ENCODE results near the gene TSC2.
A peak's percentile ranks its signal among the peaks of the same experiment; 100 is the strongest.

TSC2 gene

GRCh38 chr16:2019921-2020831, 27.6 kb upstream of the TSC2 start:
- H3K4me1 Mint-ChIP-seq (ENCODE audit: low read depth): peaks cover 11% of the 10 kb centered on the region
- peaks cover 33% of the 10 kb centered on the region for H3K27me3 Mint-ChIP-seq (ENCODE audit: low read depth)
- no peaks in the 10 kb centered on the region for H3K36me3 Mint-ChIP-seq (ENCODE audit: low read depth)
- H3K9me3 Mint-ChIP-seq: no peaks in the 10 kb centered on the region
- no peak for DNase-seq (ENCODE audit: low spot score)
- peak overlapping the region; percentile 26 for H3K4me3 Mint-ChIP-seq
- H3K27ac Mint-ChIP-seq: no peak overlapping the region

- Mint-ChIP-seq H3K36me3 (ENCODE audit: low read depth) (no peaks in the 10 kb centered on the region), H3K27me3 (ENCODE audit: low read depth) (peaks cover 43% of the 10 kb centered on the region), H3K27ac (no peak overlapping the region), H3K4me3 (peak overlapping the region; percentile 71), H3K9me3 (no peaks in the 10 kb centered on the region), H3K4me1 (ENCODE audit: low read depth) (peaks cover 11% of the 10 kb centered on the region)
- no peak for DNase-seq (ENCODE audit: low spot score)
These were observed 25.1 kb upstream of the TSC2 start for GRCh38 chr16:2022723-2023091.

GRCh38 chr16:2023092-2024031, 24.4 kb upstream of the TSC2 start:
- Mint-ChIP-seq H3K9me3 (no peaks in the 10 kb centered on the region), H3K36me3 (ENCODE audit: low read depth) (no peaks in the 10 kb centered on the region), H3K4me3 (peak overlapping the region; percentile 71), H3K27ac (peak overlapping the region; percentile 69), H3K27me3 (ENCODE audit: low read depth) (peaks cover 47% of the 10 kb centered on the region), H3K4me1 (ENCODE audit: low read depth) (peaks cover 11% of the 10 kb centered on the region)
- DNase-seq (ENCODE audit: low spot score): peak; percentile 91

GRCh38 chr16:2024032-2024420, 23.8 kb upstream of the TSC2 start:
- H3K27ac Mint-ChIP-seq: peak overlapping the region; percentile 59
- H3K4me3 Mint-ChIP-seq: peak overlapping the region; percentile 28
- no peaks in the 10 kb centered on the region for H3K9me3 Mint-ChIP-seq
- no peaks in the 10 kb centered on the region for H3K36me3 Mint-ChIP-seq (ENCODE audit: low read depth)
- DNase-seq (ENCODE audit: low spot score): no peak
- peaks cover 11% of the 10 kb centered on the region for H3K4me1 Mint-ChIP-seq (ENCODE audit: low read depth)
- H3K27me3 Mint-ChIP-seq (ENCODE audit: low read depth): peaks cover 49% of the 10 kb centered on the region

GRCh38 chr16:2025251-2025650, 22.5 kb upstream of the TSC2 start:
- peak overlapping the region; percentile 59 for H3K4me3 Mint-ChIP-seq

GRCh38 chr16:2025878-2026460, 21.8 kb upstream of the TSC2 start:
- Mint-ChIP-seq H3K9me3 (no peaks in the 10 kb centered on the region), H3K36me3 (ENCODE audit: low read depth) (no peaks in the 10 kb centered on the region), H3K27ac (no peak overlapping the region), H3K4me3 (peak overlapping the region; percentile 59), H3K27me3 (ENCODE audit: low read depth) (peaks cover 41% of the 10 kb centered on the region), H3K4me1 (ENCODE audit: low read depth) (peaks cover 11% of the 10 kb centered on the region)
- DNase-seq (ENCODE audit: low spot score): no peak

More at GRCh38 chr16:2025251-2025650, 22.5 kb upstream of the TSC2 start:
- peaks cover 11% of the 10 kb centered on the region for H3K4me1 Mint-ChIP-seq (ENCODE audit: low read depth)
- no peaks in the 10 kb centered on the region for H3K9me3 Mint-ChIP-seq
- H3K36me3 Mint-ChIP-seq (ENCODE audit: low read depth): no peaks in the 10 kb centered on the region
- DNase-seq (ENCODE audit: low spot score): no peak
- no peak overlapping the region for H3K27ac Mint-ChIP-seq
- peaks cover 46% of the 10 kb centered on the region for H3K27me3 Mint-ChIP-seq (ENCODE audit: low read depth)

- no peaks in the 10 kb centered on the region for H3K9me3 Mint-ChIP-seq
- DNase-seq (ENCODE audit: low spot score): no peak
- H3K4me3 Mint-ChIP-seq: peak within 1 kb of the TSS; percentile 66
- H3K27me3 Mint-ChIP-seq (ENCODE audit: low read depth): peaks cover 35% of the 10 kb centered on the region
- H3K27ac Mint-ChIP-seq: no peak within 1 kb of the TSS
- H3K36me3 Mint-ChIP-seq (ENCODE audit: low read depth): no peaks in the 10 kb centered on the region
- H3K4me1 Mint-ChIP-seq (ENCODE audit: low read depth): peaks cover 11% of the 10 kb centered on the region
These were observed 21.2 kb upstream of the TSC2 start, which contains the start of gene NHERF2 for GRCh38 chr16:2026461-2027023. NHERF2 (plus strand) TSS chr16:2026902; CDS start chr16:2027006, 104 bp downstream.

GRCh38 chr16:2027024-2028010, 20.5 kb upstream of the TSC2 start:
- no peak for DNase-seq (ENCODE audit: low spot score)
- Mint-ChIP-seq H3K4me1 (ENCODE audit: low read depth) (peaks cover 11% of the 10 kb centered on the region), H3K9me3 (no peaks in the 10 kb centered on the region), H3K27me3 (ENCODE audit: low read depth) (peaks cover 32% of the 10 kb centered on the region), H3K4me3 (peak overlapping the region; percentile 66), H3K27ac (no peak overlapping the region), H3K36me3 (ENCODE audit: low read depth) (no peaks in the 10 kb centered on the region)

GRCh38 chr16:2028146-2028545, 19.6 kb upstream of the TSC2 start:
- Mint-ChIP-seq H3K9me3 (no peaks in the 10 kb centered on the region), H3K4me3 (no peak overlapping the region), H3K27me3 (ENCODE audit: low read depth) (peaks cover 27% of the 10 kb centered on the region), H3K27ac (no peak overlapping the region), H3K36me3 (ENCODE audit: low read depth) (no peaks in the 10 kb centered on the region), H3K4me1 (ENCODE audit: low read depth) (peaks cover 4% of the 10 kb centered on the region)
- DNase-seq (ENCODE audit: low spot score): no peak

GRCh38 chr16:2028620-2029220, 19.1 kb upstream of the TSC2 start:
- DNase-seq (ENCODE audit: low spot score): no peak
- Mint-ChIP-seq H3K4me1 (ENCODE audit: low read depth) (peaks cover 2% of the 10 kb centered on the region), H3K27me3 (ENCODE audit: low read depth) (peaks cover 27% of the 10 kb centered on the region), H3K9me3 (no peaks in the 10 kb centered on the region), H3K4me3 (no peak overlapping the region), H3K27ac (no peak overlapping the region), H3K36me3 (ENCODE audit: low read depth) (no peaks in the 10 kb centered on the region)

GRCh38 chr16:2029350-2029749, 18.4 kb upstream of the TSC2 start:
- Mint-ChIP-seq H3K36me3 (ENCODE audit: low read depth) (no peaks in the 10 kb centered on the region), H3K9me3 (no peaks in the 10 kb centered on the region), H3K4me1 (ENCODE audit: low read depth) (peaks cover under 1% of the 10 kb centered on the region), H3K4me3 (no peak overlapping the region), H3K27me3 (ENCODE audit: low read depth) (peaks cover 25% of the 10 kb centered on the region), H3K27ac (no peak overlapping the region)
- no peak for DNase-seq (ENCODE audit: low spot score)

- Mint-ChIP-seq H3K4me1 (ENCODE audit: low read depth) (no peaks in the 10 kb centered on the region), H3K27me3 (ENCODE audit: low read depth) (peaks cover 24% of the 10 kb centered on the region), H3K9me3 (no peaks in the 10 kb centered on the region), H3K36me3 (ENCODE audit: low read depth) (no peaks in the 10 kb centered on the region), H3K27ac (no peak overlapping the region), H3K4me3 (no peak overlapping the region)
- no peak for DNase-seq (ENCODE audit: low spot score)
These were observed 17.7 kb upstream of the TSC2 start for GRCh38 chr16:2030036-2030435.
